ENCODE data around the gene UBE2D1.

The UBE2D1 gene

GRCh38 chr10:58307676-58308075, 27.1 kb upstream of the UBE2D1 start:
- TF ChIP-seq TEAD4 (IDR thresholded peaks at IDR 0.05) (no peak), USF1 (IDR thresholded peaks at IDR 0.05) (no peak), EP300 (IDR thresholded peaks at IDR 0.05; ENCODE audit: borderline replicate concordance) (no peak), MAX (IDR thresholded peaks at IDR 0.05) (no peak), NFIC (IDR thresholded peaks at IDR 0.05) (no peak), FOXM1 (IDR thresholded peaks at IDR 0.05; ENCODE audit: borderline replicate concordance, low read depth) (no peak), YY1 (IDR thresholded peaks at IDR 0.05; ENCODE audit: low read depth) (no peak), CREB1 (IDR thresholded peaks at IDR 0.05; ENCODE audit: low read depth) (no peak), REST (IDR thresholded peaks at IDR 0.05; ENCODE audit: low read depth) (no peak), CEBPB (IDR thresholded peaks at IDR 0.05) (no peak), ZBTB7A (IDR thresholded peaks at IDR 0.05; ENCODE audit: low read depth) (no peak), RAD21 (IDR thresholded peaks at IDR 0.05; ENCODE audit: low read depth) (no peak)

GRCh38 chr10:58311026-58311425, 23.8 kb upstream of the UBE2D1 start:
- no peak for TF ChIP-seq EGR1 (IDR thresholded peaks at IDR 0.05)
- TF ChIP-seq USF1 (IDR thresholded peaks at IDR 0.05), result no peak
- no peak for TF ChIP-seq RAD21 (IDR thresholded peaks at IDR 0.05; ENCODE audit: low read depth)
- no peak for TF ChIP-seq FOXM1 (IDR thresholded peaks at IDR 0.05; ENCODE audit: borderline replicate concordance, low read depth)
- no peak for TF ChIP-seq EP300 (IDR thresholded peaks at IDR 0.05; ENCODE audit: borderline replicate concordance)
- TF ChIP-seq TAF1 (IDR thresholded peaks at IDR 0.05; ENCODE audit: low read depth), result no peak
- TF ChIP-seq REST (IDR thresholded peaks at IDR 0.05; ENCODE audit: low read depth), result no peak
- no peak for TF ChIP-seq YY1 (IDR thresholded peaks at IDR 0.05; ENCODE audit: low read depth)
- TF ChIP-seq TEAD4 (IDR thresholded peaks at IDR 0.05), result no peak
- TF ChIP-seq CREB1 (IDR thresholded peaks at IDR 0.05; ENCODE audit: low read depth), result no peak
- no peak for TF ChIP-seq MAX (IDR thresholded peaks at IDR 0.05)
- no peak for TF ChIP-seq NFIC (IDR thresholded peaks at IDR 0.05)
- no peak for TF ChIP-seq CEBPB (IDR thresholded peaks at IDR 0.05)

- TF ChIP-seq TCF12 (IDR thresholded peaks at IDR 0.05; ENCODE audit: low read depth) (no peak), USF1 (IDR thresholded peaks at IDR 0.05) (no peak), YY1 (IDR thresholded peaks at IDR 0.05; ENCODE audit: low read depth) (no peak), CEBPB (IDR thresholded peaks at IDR 0.05) (no peak), CREB1 (IDR thresholded peaks at IDR 0.05; ENCODE audit: low read depth) (no peak), EGR1 (IDR thresholded peaks at IDR 0.05) (no peak), MAX (IDR thresholded peaks at IDR 0.05) (no peak), RAD21 (IDR thresholded peaks at IDR 0.05; ENCODE audit: low read depth) (no peak), TAF1 (IDR thresholded peaks at IDR 0.05; ENCODE audit: low read depth) (no peak), ZBTB7A (IDR thresholded peaks at IDR 0.05; ENCODE audit: low read depth) (no peak), FOXM1 (IDR thresholded peaks at IDR 0.05; ENCODE audit: borderline replicate concordance, low read depth) (no peak), REST (IDR thresholded peaks at IDR 0.05; ENCODE audit: low read depth) (no peak), EP300 (IDR thresholded peaks at IDR 0.05; ENCODE audit: borderline replicate concordance) (no peak), TEAD4 (IDR thresholded peaks at IDR 0.05) (no peak), NFIC (IDR thresholded peaks at IDR 0.05) (no peak)
Measured at GRCh38 chr10:58316874-58317273, 17.9 kb upstream of the UBE2D1 start.

GRCh38 chr10:58318346-58318745, 16.5 kb upstream of the UBE2D1 start:
- TF ChIP-seq TCF12 (IDR thresholded peaks at IDR 0.05; ENCODE audit: low read depth), result no peak
- no peak for TF ChIP-seq MAX (IDR thresholded peaks at IDR 0.05)
- TF ChIP-seq CREB1 (IDR thresholded peaks at IDR 0.05; ENCODE audit: low read depth), result no peak
- no peak for TF ChIP-seq USF1 (IDR thresholded peaks at IDR 0.05)
- TF ChIP-seq EP300 (IDR thresholded peaks at IDR 0.05; ENCODE audit: borderline replicate concordance), result no peak
- TF ChIP-seq REST (IDR thresholded peaks at IDR 0.05; ENCODE audit: low read depth), result no peak
- TF ChIP-seq CEBPB (IDR thresholded peaks at IDR 0.05), result no peak
